ENCODE results near the gene BTN3A1. TPM values are rescaled to one million over a fixed set of nuclear protein-coding genes. Genes with fewer than 3 reads are reported as not detected.

BTN3A1 gene
- 25.9 and 27.6 TPM in 2 replicates for total RNA-seq

DNA sequence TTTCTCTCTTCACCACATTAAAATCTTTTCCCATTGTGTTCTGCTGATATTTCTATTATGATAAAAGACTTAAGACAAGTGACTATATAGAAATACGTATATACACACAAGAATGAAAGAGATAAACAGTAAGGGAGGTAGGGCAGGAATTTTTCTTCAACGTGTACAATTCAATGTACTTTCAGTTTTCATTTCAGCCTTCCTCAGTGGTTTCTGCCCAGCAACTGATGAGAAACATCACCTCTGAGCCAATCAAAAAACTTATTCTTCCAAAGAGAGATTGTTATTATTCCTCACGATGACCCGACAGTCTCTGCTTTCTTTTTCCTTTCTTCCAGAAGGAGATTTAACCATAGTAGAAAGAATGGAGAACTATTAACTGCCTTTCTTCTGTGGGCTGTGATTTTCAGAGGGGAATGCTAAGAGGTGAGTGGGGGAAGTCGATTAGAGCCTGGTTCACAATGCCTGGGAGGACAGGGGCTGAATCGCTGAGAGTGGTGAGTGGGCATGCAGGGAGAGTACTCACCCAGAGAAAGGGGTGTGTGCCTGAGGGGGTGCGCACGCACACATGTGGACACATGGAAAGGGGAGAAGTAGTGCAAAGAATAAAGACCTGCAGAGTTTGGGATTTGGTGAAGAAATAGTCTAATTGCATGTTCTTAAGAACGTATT lies at the start of gene BTN3A1:
Gene BTN3A1, plus strand, starts transcription at position 289 of the 672 bp plus-strand sequence. CDS start 3,289 bp downstream, outside the sequence.

DNA sequence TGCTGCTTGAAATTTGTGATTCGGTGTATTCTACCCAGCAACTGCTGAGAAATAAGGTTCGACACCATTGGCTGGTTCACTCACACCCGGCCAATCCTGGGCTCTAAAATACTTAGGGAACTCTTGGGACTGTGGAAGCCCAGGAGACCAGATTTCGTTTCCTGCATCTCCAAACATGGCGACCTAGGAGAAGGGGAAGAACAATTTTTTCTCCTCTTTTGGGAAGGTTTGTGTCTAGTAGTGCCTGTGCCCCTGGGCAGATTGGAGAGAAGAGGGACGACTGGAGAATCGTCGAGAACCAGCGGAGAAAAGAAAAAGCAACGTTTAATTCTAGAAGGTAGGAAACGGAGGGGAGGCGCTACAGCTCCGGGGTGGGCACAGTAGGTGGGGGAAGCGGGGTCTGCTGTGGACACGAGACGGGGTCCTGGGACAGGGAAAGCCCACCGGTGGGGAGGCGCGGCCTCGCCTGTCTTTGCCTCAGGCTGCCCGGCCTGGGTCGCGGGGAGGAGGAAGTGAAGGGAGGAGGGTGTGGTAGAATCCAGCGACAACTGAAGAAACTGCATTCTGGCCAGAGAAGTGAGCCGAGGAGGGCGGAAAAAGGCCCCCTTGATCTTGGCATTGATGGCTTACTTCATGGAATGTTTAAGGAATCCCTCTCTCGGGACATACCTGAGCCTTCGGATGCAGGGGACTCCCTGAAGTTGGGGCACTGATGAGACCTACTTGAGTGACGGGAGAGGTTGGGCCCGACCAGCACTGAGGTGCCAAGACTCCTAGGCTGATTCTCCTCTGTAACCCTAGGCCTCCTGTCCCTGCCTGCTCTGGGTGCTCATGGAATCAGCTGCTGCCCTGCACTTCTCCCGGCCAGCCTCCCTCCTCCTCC lies 56.0 kb downstream of the BTN3A1 start, which contains the start of gene BTN2A1:
Gene BTN2A1, plus strand, starts transcription at position 150 of the 883 bp plus-strand sequence. Its CDS starts 682 bp downstream, at position 832.

Other genes starting within 250 kb of the BTN3A1 start
- gene BTN3A2, start 37.1 kb upstream of the BTN3A1 start, total RNA-seq = 14.1 and 15.4 TPM in 2 replicates
- 9.2 and 15.1 TPM in 2 replicates for gene BTN2A2, start 19.2 kb upstream of the BTN3A1 start, total RNA-seq
- gene BTN3A3, start 38.2 kb downstream of the BTN3A1 start, total RNA-seq = 27.6 and 28.5 TPM in 2 replicates
- gene BTN2A1, start 55.7 kb downstream of the BTN3A1 start, total RNA-seq = 5.5 and 5.8 TPM in 2 replicates
- gene BTN1A1, start 98.0 kb downstream of the BTN3A1 start, total RNA-seq = not detected in 2 replicates
- gene HMGN4, start 136.1 kb downstream of the BTN3A1 start, total RNA-seq = 78.1 and 86.5 TPM in 2 replicates
- 11.2 and 19.0 TPM in 2 replicates for gene ABT1, start 194.7 kb downstream of the BTN3A1 start, total RNA-seq

All from myometrial cell (primary cell).